Loucy (cell line): ENCODE results near the gene MDN1.

Experiments used
- H2AFZ ChIP-seq: fragments of 200-600 bp; sonication (generic); 2 replicates; pipeline ENCODE4 v1.6.0; 2016; ENCODE audit warnings: antibody characterized with exemption, mild to moderate bottlenecking, low read length, moderate library complexity
- H3F3A ChIP-seq: fragments of 200-600 bp; 2 replicates; pipeline ENCODE4 v1.6.0; 2016; ENCODE audit warnings: antibody characterized with exemption, low read depth, mild to moderate bottlenecking
- H3K27me3 ChIP-seq: fragments of 200-600 bp; sonication (generic); 2 replicates; pipeline ENCODE4 v1.6.1; 2014; ENCODE audit warnings: low read length, mild to moderate bottlenecking; ENCODE audit not compliant: insufficient read depth, poor library complexity, severe bottlenecking
- H3K36me3 ChIP-seq: fragments of 200-600 bp; sonication (generic); 2 replicates; pipeline ENCODE4 v1.6.1; 2016; ENCODE audit warnings: low read length; ENCODE audit not compliant: insufficient read depth
- H3K4me1 ChIP-seq: fragments of 200-600 bp; sonication (generic); 2 replicates; pipeline ENCODE4 v1.5.1; 2014; ENCODE audit warnings: low read length, mild to moderate bottlenecking; ENCODE audit not compliant: insufficient read depth, poor library complexity, severe bottlenecking
- H3K4me2 ChIP-seq: fragments of 200-600 bp; sonication (generic); 2 replicates; pipeline ENCODE4 v1.6.0; 2014; ENCODE audit warnings: antibody characterized with exemption, low read length, low read depth, mild to moderate bottlenecking; ENCODE audit not compliant: poor library complexity, severe bottlenecking
- H3K4me3 ChIP-seq: fragments of 200-600 bp; sonication (generic); 2 replicates; pipeline ENCODE4 v1.5.1; 2014; ENCODE audit warnings: low read length, mild to moderate bottlenecking, mixed read lengths; ENCODE audit not compliant: poor library complexity, severe bottlenecking
- H3K79me2 ChIP-seq: fragments of 200-600 bp; sonication (generic); 2 replicates; pipeline ENCODE4 v1.6.1; 2014; ENCODE audit warnings: low read length; ENCODE audit not compliant: insufficient read depth
- H3K9ac ChIP-seq: fragments of 200-600 bp; sonication (generic); 2 replicates; pipeline ENCODE4 v1.6.0; 2014; ENCODE audit warnings: mild to moderate bottlenecking, low read depth, low read length, moderate library complexity; ENCODE audit not compliant: poor library complexity, severe bottlenecking
- H3K9me2 ChIP-seq: fragments of 200-600 bp; sonication (generic); replicated peaks from 2 replicates; pipeline ENCODE4 v1.6.1; 2016; ENCODE audit warnings: low read depth, low read length, mixed read lengths
- H3K9me3 ChIP-seq: fragments of 200-600 bp; sonication (generic); 2 replicates; pipeline ENCODE4 v1.6.1; 2014; ENCODE audit warnings: mild to moderate bottlenecking, antibody characterized with exemption, low read length, low read depth; ENCODE audit not compliant: insufficient read depth
- H4K20me1 ChIP-seq: fragments of 200-600 bp; sonication (generic); 2 replicates; pipeline ENCODE4 v1.6.0; 2014; ENCODE audit warnings: antibody characterized with exemption, low read length, mild to moderate bottlenecking; ENCODE audit not compliant: insufficient read depth, poor library complexity, severe bottlenecking
- CTCF ChIP-seq: fragments of 200-600 bp; sonication (generic); conservative IDR thresholded peaks from 2 replicates; pipeline ENCODE4 v1.5.1; 2014; ENCODE audit warnings: mild to moderate bottlenecking, antibody characterized with exemption, low read length
- EZH2phosphoT487 ChIP-seq: fragments of 200-600 bp; IDR thresholded peaks from 2 replicates; pipeline ENCODE4 v1.6.1; 2018; ENCODE audit warnings: antibody characterized with exemption, mild to moderate bottlenecking, moderate library complexity, borderline replicate concordance

MDN1 gene

GRCh38 chr6:89805814-89806371 lies 13.7 kb downstream of the MDN1 start:
- H2AFZ ChIP-seq = no peak overlapping the region
- no peaks in the 10 kb centered on the region for H3F3A ChIP-seq
- peaks cover 15% of the 10 kb centered on the region; the same call in 1 of the 2 replicates for H3K36me3 ChIP-seq
- H3K9ac ChIP-seq = no peak overlapping the region
- no peaks in the 10 kb centered on the region for H3K4me1 ChIP-seq
- no peak for TF ChIP-seq EZH2phosphoT487
- TF ChIP-seq CTCF = no peak
- H3K4me3 ChIP-seq = no peak overlapping the region
- no peak overlapping the region for H3K4me2 ChIP-seq
- H4K20me1 ChIP-seq = no peaks in the 10 kb centered on the region
- H3K27me3 ChIP-seq = no peaks in the 10 kb centered on the region
- H3K9me2 ChIP-seq = no peaks in the 10 kb centered on the region
- H3K79me2 ChIP-seq = peaks cover 29% of the 10 kb centered on the region; the same call in 1 of the 2 replicates
- H3K9me3 ChIP-seq = no peaks in the 10 kb centered on the region

- Histone ChIP-seq H3K4me3 (no peak overlapping the region), H3K4me2 (no peak overlapping the region), H3F3A (no peaks in the 10 kb centered on the region), H3K9me3 (no peaks in the 10 kb centered on the region), H2AFZ (no peak overlapping the region), H3K27me3 (no peaks in the 10 kb centered on the region), H3K36me3 (peaks cover 40% of the 10 kb centered on the region; the same call in 1 of the 2 replicates), H4K20me1 (no peaks in the 10 kb centered on the region), H3K79me2 (peaks cover 13% of the 10 kb centered on the region), H3K9me2 (no peaks in the 10 kb centered on the region), H3K4me1 (no peaks in the 10 kb centered on the region), H3K9ac (no peak overlapping the region)
- TF ChIP-seq CTCF (no peak), EZH2phosphoT487 (no peak)
Observed at GRCh38 chr6:89803271-89803670, 16.3 kb downstream of the MDN1 start.

GRCh38 chr6:89799756-89800155 lies 19.8 kb downstream of the MDN1 start:
- no peak overlapping the region for H3K4me2 ChIP-seq
- H3K36me3 ChIP-seq = peaks cover 52% of the 10 kb centered on the region; the same call in 1 of the 2 replicates
- H3K9ac ChIP-seq = no peak overlapping the region
- H3F3A ChIP-seq = no peaks in the 10 kb centered on the region
- H3K9me3 ChIP-seq = no peaks in the 10 kb centered on the region
- no peak overlapping the region for H2AFZ ChIP-seq
- H3K4me1 ChIP-seq = peaks cover 3% of the 10 kb centered on the region
- no peaks in the 10 kb centered on the region for H3K9me2 ChIP-seq
- no peaks in the 10 kb centered on the region for H3K27me3 ChIP-seq
- no peaks in the 10 kb centered on the region; the same call in 1 of the 2 replicates for H3K79me2 ChIP-seq
- no peaks in the 10 kb centered on the region for H4K20me1 ChIP-seq
- H3K4me3 ChIP-seq = no peak overlapping the region
- TF ChIP-seq CTCF = no peak
- no peak for TF ChIP-seq EZH2phosphoT487
